Measurements from ENCODE around the gene ATP10B. TPM values are rescaled to one million over a fixed set of nuclear protein-coding genes. Genes with fewer than 3 reads are reported as not detected.

ATP10B gene
- total RNA-seq, 1 donor, result not detected

GRCh38 chr5:160542840-160543239 is 309.2 kb downstream of the ATP10B start:
- TF ChIP-seq, protein P1, sequence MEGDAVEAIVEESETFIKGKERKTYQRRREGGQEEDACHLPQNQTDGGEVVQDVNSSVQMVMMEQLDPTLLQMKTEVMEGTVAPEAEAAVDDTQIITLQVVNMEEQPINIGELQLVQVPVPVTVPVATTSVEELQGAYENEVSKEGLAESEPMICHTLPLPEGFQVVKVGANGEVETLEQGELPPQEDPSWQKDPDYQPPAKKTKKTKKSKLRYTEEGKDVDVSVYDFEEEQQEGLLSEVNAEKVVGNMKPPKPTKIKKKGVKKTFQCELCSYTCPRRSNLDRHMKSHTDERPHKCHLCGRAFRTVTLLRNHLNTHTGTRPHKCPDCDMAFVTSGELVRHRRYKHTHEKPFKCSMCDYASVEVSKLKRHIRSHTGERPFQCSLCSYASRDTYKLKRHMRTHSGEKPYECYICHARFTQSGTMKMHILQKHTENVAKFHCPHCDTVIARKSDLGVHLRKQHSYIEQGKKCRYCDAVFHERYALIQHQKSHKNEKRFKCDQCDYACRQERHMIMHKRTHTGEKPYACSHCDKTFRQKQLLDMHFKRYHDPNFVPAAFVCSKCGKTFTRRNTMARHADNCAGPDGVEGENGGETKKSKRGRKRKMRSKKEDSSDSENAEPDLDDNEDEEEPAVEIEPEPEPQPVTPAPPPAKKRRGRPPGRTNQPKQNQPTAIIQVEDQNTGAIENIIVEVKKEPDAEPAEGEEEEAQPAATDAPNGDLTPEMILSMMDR (IDR thresholded peaks at IDR 0.05; ENCODE audit: insufficient read depth, low read depth, low read length), result no peak
- no peak for DNase-seq (ENCODE audit: low read depth)
- H3K4me3 ChIP-seq (ENCODE audit: low read depth, low read length), result no peak overlapping the region

GRCh38 chr5:160542281-160542680 is 309.7 kb downstream of the ATP10B start:
- DNase-seq (ENCODE audit: low read depth), result no peak
- no peak overlapping the region for H3K4me3 ChIP-seq (ENCODE audit: low read depth, low read length)
- TF ChIP-seq, protein P1 (IDR thresholded peaks at IDR 0.05; ENCODE audit: insufficient read depth, low read depth, low read length), result no peak

DNA sequence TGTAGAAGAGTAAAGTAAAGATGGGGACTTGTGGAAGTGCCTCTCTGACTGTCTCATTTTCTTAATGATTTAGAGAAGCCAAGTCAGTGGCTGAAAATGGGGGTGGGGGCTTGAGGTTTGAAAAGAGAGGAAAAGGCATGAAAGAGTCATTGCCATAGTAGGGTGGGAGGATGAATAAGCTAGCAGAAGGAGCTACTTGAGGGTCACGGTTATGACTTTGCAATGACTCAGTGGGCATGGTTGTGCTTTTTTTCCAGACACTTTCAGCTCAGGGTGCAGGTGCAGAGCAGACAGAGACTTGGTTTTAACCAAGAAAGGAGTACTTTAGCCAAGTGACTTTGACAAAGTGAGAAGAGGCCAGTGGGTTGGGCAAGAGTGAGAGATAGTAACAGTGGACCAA is 312.6 kb downstream of the ATP10B start:
- no peak for DNase-seq (ENCODE audit: low read depth)
- TF ChIP-seq, protein P1 (IDR thresholded peaks at IDR 0.05; ENCODE audit: insufficient read depth, low read depth, low read length), result no peak
- H3K4me3 ChIP-seq (ENCODE audit: low read depth, low read length), result no peak overlapping the region

DNA sequence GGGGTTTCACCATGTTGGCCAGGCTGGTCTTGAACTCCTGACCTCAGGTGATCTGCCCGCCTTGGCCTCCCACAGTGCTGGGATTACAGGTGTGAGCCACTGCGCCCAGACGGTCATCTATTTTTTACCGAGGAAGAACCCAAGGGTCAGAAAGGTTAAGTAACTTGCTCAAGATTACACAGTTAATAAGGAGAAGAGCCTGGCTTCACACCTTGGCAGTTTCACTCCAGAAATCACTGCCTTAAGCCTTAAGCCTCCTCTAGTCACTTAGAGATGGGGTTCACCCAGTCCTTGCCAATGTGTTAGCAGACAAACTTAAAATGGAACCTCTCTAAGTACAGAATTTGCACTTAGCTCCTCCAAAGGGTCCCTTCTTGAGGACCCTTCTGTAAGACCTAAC is 314.1 kb downstream of the ATP10B start:
- H3K4me3 ChIP-seq (ENCODE audit: low read depth, low read length), result no peak overlapping the region
- DNase-seq (ENCODE audit: low read depth), result no peak
- TF ChIP-seq, protein P1 (IDR thresholded peaks at IDR 0.05; ENCODE audit: insufficient read depth, low read depth, low read length), result no peak

- no peak for DNase-seq (ENCODE audit: low read depth)
- TF ChIP-seq, protein P1 (IDR thresholded peaks at IDR 0.05; ENCODE audit: insufficient read depth, low read depth, low read length), result no peak
- H3K4me3 ChIP-seq (ENCODE audit: low read depth, low read length), result no peak overlapping the region
These were observed 314.9 kb downstream of the ATP10B start for GRCh38 chr5:160537116-160537515.

DNA sequence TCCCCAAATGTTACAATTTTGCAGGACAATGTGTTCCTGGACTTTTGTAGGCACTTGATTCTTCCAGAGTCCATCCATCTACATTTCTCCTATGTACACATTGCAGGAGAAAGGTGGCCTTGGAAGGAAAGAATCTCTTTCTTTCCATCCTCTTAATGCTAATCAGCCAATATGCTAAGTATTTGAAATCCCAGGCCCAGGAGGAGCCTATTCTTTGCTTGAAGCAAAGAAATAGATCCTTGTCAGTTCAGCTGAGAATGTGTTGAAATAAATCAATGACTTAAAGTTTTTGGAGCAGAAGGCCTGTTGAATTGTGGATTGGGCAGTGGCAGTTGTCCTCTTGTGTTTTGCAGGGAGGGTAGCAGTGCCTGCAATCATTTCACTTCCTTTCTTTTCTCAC is 317.1 kb downstream of the ATP10B start:
- H3K4me3 ChIP-seq (ENCODE audit: low read depth, low read length), result no peak overlapping the region
- TF ChIP-seq, protein P1 (IDR thresholded peaks at IDR 0.05; ENCODE audit: insufficient read depth, low read depth, low read length), result no peak
- DNase-seq (ENCODE audit: low read depth), result no peak

- DNase-seq (ENCODE audit: low read depth), result no peak
- TF ChIP-seq, protein P1 (IDR thresholded peaks at IDR 0.05; ENCODE audit: insufficient read depth, low read depth, low read length), result no peak
- H3K4me3 ChIP-seq (ENCODE audit: low read depth, low read length), result no peak overlapping the region
These were observed 317.9 kb downstream of the ATP10B start for GRCh38 chr5:160534125-160534524.
